NCI-H2227 treated with DMSO at 0.1 percent for 48 hours (cell line): ENCODE measurements around the gene PDE1C.

ENCODE experiments used
- DNase-seq: peaks from one replicate; lab custom pipeline; 2025; lab: John Stamatoyannopoulos, UW

The PDE1C gene

GRCh38 chr7:31938650-31939049 is 131.6 kb downstream of the PDE1C start:
- no peak for DNase-seq

GRCh38 chr7:31937982-31938381 is 132.2 kb downstream of the PDE1C start:
- DNase-seq, result no peak

- no peak for DNase-seq
These were observed 134.8 kb downstream of the PDE1C start for GRCh38 chr7:31935124-31936054.

GRCh38 chr7:31934551-31934950 is 135.7 kb downstream of the PDE1C start:
- no peak for DNase-seq

GRCh38 chr7:31933481-31933880 is 136.7 kb downstream of the PDE1C start:
- DNase-seq, result no peak

- no peak for DNase-seq
These were observed 143.1 kb downstream of the PDE1C start for GRCh38 chr7:31926991-31927584.

- no peak for DNase-seq
These were observed 144.3 kb downstream of the PDE1C start for GRCh38 chr7:31925753-31926454.

- DNase-seq, result no peak
These were observed 146.0 kb downstream of the PDE1C start for GRCh38 chr7:31924251-31924650.

- no peak for DNase-seq
These were observed 147.4 kb downstream of the PDE1C start for GRCh38 chr7:31922848-31923247.

- no peak for DNase-seq
These were observed 149.2 kb downstream of the PDE1C start for GRCh38 chr7:31921047-31921446.

- no peak for DNase-seq
These were observed 150.4 kb downstream of the PDE1C start for GRCh38 chr7:31919678-31920369.

- no peak for DNase-seq
These were observed 151.4 kb downstream of the PDE1C start for GRCh38 chr7:31918706-31919393.

GRCh38 chr7:31917256-31917655 is 153.0 kb downstream of the PDE1C start:
- DNase-seq, result no peak

GRCh38 chr7:31910191-31910590 is 160.0 kb downstream of the PDE1C start:
- DNase-seq, result no peak

- no peak for DNase-seq
These were observed 163.6 kb downstream of the PDE1C start for GRCh38 chr7:31906479-31907171.

- DNase-seq, result no peak
These were observed 166.2 kb downstream of the PDE1C start for GRCh38 chr7:31903962-31904361.

- DNase-seq, result no peak
These were observed 170.8 kb downstream of the PDE1C start for GRCh38 chr7:31899356-31899927.

- no peak for DNase-seq
These were observed 173.3 kb downstream of the PDE1C start for GRCh38 chr7:31896925-31897324.

- DNase-seq, result no peak
These were observed 175.9 kb downstream of the PDE1C start for GRCh38 chr7:31894308-31894707.

- DNase-seq, result no peak
These were observed 176.8 kb downstream of the PDE1C start for GRCh38 chr7:31893365-31893764.
